HG03521 (cell line): Measurements from ENCODE around the gene ST3GAL2.
A peak's percentile ranks its signal among the peaks of the same experiment; 100 is the strongest.
"Not testable (repeated sequence)": the region's sequence is repeated elsewhere in the genome, so short reads cannot be mapped to it uniquely, and the experiment has no call there.

Experiments used
- ATAC-seq: cut with Tn5 transposase; IDR thresholded peaks from one replicate; pipeline ENCODE4 v1.9.1; 2021; ENCODE audit warnings: mild to moderate bottlenecking, moderate library complexity; ENCODE audit not compliant: unreplicated experiment

The ST3GAL2 gene

GRCh38 chr16:70388006-70388680 is 50.8 kb downstream of the ST3GAL2 start:
- no peak for ATAC-seq

DNA sequence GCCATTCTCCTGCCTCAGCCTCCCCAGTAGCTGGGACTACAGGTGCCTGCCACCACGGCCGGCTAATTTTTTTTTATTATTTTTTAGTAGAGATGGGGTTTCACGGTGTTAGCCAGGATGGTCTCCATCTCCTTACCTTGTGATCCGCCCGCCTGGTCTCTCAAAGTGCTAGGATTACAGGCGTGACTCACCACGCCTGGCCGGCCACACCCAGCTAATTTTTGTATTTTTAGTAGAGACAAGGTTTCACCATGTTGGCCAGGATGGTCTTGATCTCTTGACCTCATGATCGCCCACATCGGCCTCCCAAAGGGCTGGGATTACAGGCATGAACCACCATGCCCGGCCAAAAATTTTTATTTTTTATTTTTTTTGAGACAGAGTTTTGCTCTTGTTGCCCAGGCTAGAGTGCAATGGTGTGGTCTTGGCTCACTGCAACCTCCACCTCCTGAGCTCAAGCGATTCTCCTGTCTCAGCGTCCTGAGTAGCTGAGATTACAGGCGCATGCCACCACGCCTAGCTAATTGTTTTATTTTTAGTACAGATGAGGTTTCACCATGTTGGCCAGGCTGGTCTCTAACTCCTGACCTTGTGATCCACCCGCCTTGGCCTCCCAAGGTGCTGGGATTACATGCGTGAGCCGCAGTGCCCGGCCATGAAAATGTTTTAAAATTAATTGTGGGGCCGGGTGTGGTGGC is 52.5 kb downstream of the ST3GAL2 start:
- not testable (repeated sequence) for ATAC-seq

- ATAC-seq: no peak
These were observed 55.4 kb downstream of the ST3GAL2 start for GRCh38 chr16:70383421-70383960.

DNA sequence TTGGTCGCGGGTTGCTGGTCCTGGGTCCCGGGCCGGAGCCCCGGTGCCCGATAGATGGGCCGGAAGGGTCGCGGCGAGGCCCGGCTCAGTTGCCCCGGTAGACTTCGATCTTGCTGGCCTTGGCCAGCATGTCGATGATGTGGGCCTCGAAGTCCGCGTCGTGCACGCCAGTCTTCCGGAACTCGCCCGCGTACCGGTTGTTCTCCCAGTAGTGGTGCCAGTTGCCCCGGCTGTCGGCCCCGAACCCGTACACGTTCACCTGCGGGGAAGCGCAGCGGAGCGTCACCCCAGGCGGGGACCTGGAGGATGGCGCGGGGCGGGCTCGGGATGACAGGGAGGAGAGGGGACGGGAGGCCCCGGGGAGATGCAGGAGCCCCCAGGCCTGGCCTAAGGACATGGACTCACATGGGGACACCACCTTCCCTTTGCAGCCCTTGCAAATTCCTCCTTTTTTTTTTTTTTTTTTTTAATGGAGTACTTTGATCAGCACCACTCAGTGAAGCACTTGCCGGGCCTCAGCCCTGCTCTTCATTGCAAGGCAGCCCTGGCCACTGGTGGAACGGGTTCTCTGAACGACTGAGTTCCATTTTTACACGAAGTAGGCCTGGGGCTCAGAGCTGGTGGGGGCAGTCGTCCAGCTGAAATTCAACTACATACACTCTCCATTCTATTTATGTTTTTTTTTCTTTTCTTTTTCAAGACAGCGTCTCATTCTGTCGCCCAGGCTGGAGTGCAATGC is 57.1 kb downstream of the ST3GAL2 start:
- peak; percentile 22 for ATAC-seq

- peak; percentile 93 for ATAC-seq
These were observed 57.8 kb downstream of the ST3GAL2 start for GRCh38 chr16:70380919-70381603.

GRCh38 chr16:70380248-70380918 is 58.5 kb downstream of the ST3GAL2 start:
- ATAC-seq: peak; percentile 7

DNA sequence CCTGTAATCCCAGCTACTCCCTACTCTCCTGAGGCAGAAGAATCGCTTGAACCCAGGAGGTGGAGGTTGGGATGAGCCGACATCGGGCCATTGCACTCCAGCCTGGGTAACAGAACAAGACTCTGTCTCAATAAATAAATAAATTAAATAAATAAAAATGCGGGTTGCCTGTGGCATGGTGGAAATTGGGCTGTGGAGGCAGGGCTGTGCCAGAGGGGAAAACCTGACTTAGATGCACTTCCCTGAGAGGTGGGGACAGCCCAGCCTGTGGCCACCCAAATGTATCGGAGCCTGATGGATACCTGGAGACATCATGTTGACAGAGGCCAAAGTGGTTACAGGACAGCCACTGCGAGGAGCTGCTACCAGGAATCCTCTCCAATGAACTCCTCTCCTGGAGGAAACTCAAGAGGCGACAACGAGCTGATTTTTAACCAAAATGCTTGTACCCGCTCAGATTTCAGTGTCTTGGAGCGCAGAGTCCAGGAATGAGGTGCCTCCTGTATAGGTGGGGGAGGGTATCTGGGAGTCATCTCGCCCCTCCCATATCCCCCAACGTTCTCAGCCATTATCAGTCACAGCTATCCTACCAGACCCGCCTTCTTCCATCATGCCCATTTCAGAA is 59.9 kb downstream of the ST3GAL2 start:
- ATAC-seq: no peak

DNA sequence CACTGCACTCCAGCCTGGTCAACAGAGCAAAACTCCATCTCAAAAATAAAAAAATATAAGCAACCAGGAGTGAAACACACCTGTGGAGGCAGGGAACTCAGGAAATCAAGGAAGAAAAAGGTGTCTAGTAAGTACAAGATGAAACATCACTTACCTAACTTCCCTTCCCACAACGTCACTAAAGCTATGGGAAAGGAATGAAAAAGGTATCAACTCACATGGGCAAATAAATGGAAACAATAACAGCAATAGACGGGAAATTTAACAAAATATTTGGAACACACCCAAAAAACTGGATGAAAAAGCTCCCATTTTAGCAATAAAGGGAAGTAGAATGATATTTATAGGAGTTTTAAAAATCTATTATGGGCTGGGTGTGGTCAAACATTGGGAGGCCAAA is 61.1 kb downstream of the ST3GAL2 start:
- ATAC-seq: no peak

GRCh38 chr16:70375636-70376611 is 63.0 kb downstream of the ST3GAL2 start:
- no peak for ATAC-seq

GRCh38 chr16:70374213-70374612 is 64.7 kb downstream of the ST3GAL2 start:
- no peak for ATAC-seq

- ATAC-seq: no peak
These were observed 65.8 kb downstream of the ST3GAL2 start for GRCh38 chr16:70372921-70373728.

- ATAC-seq: no peak
These were observed 68.0 kb downstream of the ST3GAL2 start for GRCh38 chr16:70370924-70371323.

- not testable (repeated sequence) for ATAC-seq
These were observed 68.8 kb downstream of the ST3GAL2 start for GRCh38 chr16:70370145-70370544.

GRCh38 chr16:70364399-70364798 is 74.5 kb downstream of the ST3GAL2 start:
- ATAC-seq: no peak

DNA sequence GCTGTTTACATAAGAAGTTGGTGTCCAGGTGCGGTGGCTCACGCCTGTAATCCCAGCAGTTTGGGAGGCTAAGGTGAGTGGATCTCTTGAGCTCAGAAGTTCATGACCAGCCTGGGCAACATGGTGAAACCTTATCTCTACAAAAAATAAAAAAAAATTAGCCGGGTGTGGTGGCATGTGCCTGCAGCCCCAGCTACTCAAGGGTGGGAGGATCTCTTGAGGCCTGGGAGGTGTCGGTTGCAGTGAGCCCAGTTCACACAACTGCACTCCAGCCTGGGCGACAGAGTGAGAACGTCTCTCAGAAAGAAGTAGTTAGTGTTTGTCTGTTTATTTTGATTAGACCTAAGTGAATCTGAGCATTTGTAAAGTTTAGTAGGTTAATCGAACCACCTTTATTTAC is 79.3 kb downstream of the ST3GAL2 start:
- no peak for ATAC-seq

GRCh38 chr16:70349783-70350182 is 89.1 kb downstream of the ST3GAL2 start:
- ATAC-seq: no peak

DNA sequence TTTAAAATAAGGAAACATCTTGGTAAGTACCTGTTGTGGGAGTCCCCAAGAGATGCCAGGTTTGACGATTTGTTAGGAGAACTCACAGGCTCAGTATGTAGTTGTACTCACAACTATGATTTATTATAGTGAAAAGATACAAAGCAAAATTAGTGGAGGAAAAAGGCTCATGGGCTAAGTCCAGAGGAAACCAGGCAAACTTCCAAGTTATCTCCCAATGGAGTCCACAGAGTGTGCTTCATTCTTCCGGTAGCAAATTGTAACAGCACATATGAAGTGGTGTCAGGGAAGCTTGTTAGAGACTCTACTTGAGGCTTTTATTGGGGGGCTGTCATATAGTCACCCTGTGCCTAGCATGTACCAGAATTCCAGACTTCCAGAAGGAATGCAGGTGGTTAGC is 89.9 kb downstream of the ST3GAL2 start:
- ATAC-seq: no peak

- ATAC-seq: no peak
These were observed 93.1 kb downstream of the ST3GAL2 start for GRCh38 chr16:70345840-70346239.
